A673 (cell line): Measurements from ENCODE around the gene BPIFB2.

ENCODE experiments used
- CTCF ChIP-seq: fragments of 300-800, 200-600 bp; sonication (generic); conservative IDR thresholded peaks from 2 replicates; pipeline ENCODE4 v1.5.1; 2017; ENCODE audit warnings: low read depth, mild to moderate bottlenecking, antibody characterized with exemption, low read length, moderate library complexity, mixed read lengths
- EZH2 ChIP-seq: fragments of 200-600 bp; sonication (generic); IDR thresholded peaks from 2 replicates; pipeline ENCODE4 v1.6.1; 2017; ENCODE audit warnings: borderline replicate concordance, low read depth, mild to moderate bottlenecking, mixed read lengths, antibody characterized with exemption, low read length; ENCODE audit not compliant: poor library complexity, severe bottlenecking

- no peak for TF ChIP-seq CTCF
- no peak for TF ChIP-seq EZH2
These were observed 15.5 kb upstream of the BPIFB2 start for GRCh38 chr20:32991792-32992641.
